ENCODE data around the gene METAP1.
"Not testable (repeated sequence)": the region's sequence is repeated elsewhere in the genome, so short reads cannot be mapped to it uniquely, and the experiment has no call there.

METAP1 gene

GRCh38 chr4:99100876-99101275 lies 105.4 kb downstream of the METAP1 start:
- TF ChIP-seq, protein P1, sequence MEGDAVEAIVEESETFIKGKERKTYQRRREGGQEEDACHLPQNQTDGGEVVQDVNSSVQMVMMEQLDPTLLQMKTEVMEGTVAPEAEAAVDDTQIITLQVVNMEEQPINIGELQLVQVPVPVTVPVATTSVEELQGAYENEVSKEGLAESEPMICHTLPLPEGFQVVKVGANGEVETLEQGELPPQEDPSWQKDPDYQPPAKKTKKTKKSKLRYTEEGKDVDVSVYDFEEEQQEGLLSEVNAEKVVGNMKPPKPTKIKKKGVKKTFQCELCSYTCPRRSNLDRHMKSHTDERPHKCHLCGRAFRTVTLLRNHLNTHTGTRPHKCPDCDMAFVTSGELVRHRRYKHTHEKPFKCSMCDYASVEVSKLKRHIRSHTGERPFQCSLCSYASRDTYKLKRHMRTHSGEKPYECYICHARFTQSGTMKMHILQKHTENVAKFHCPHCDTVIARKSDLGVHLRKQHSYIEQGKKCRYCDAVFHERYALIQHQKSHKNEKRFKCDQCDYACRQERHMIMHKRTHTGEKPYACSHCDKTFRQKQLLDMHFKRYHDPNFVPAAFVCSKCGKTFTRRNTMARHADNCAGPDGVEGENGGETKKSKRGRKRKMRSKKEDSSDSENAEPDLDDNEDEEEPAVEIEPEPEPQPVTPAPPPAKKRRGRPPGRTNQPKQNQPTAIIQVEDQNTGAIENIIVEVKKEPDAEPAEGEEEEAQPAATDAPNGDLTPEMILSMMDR (IDR thresholded peaks at IDR 0.05), result no peak
- Histone ChIP-seq H3K4me3 (no peak overlapping the region), H3K4me1 (no peaks in the 10 kb centered on the region), H3K9me3 (no peaks in the 10 kb centered on the region), H3K27ac (no peak overlapping the region), H3K27me3 (no peaks in the 10 kb centered on the region), H3K36me3 (peaks cover 0 to 6% (median 0%) of the 10 kb centered on the region in 3 donors)
- intact Hi-C loops (cut with DNase I; ENCODE audit: low total_unique reads), result no loop called here
- no peak for DNase-seq

- Histone ChIP-seq H3K27me3 (no peaks in the 10 kb centered on the region), H3K4me3 (no peak overlapping the region), H3K9me3 (no peaks in the 10 kb centered on the region), H3K4me1 (no peaks in the 10 kb centered on the region), H3K36me3 (peaks cover 0 to 6% (median 0%) of the 10 kb centered on the region in 3 donors), H3K27ac (no peak overlapping the region)
- intact Hi-C loops (cut with DNase I; ENCODE audit: low total_unique reads), result no loop called here
- no peak for DNase-seq
- TF ChIP-seq, protein P1 (IDR thresholded peaks at IDR 0.05), result no peak
Observed at GRCh38 chr4:99102634-99103033, 107.1 kb downstream of the METAP1 start.

DNA sequence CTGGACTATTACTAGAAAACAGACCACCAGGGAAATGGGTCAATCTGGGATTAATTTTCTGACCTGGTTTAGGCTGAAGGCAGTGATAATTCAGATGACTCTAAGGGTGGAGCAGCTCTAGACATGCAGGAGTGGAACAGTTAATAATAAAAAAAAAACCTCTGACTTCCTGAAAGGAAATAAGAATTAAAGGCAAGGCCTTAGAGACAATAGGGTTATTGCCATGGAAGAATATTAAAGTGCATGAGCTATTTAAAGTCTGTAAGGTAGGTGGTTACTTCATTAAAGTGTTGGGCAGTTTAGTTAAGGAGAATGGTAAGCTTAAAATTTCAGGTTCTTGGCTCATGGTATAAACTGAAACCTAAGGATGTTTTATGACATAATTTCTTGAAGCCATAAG lies 107.6 kb downstream of the METAP1 start:
- H3K36me3 ChIP-seq, result peaks cover 0 to 6% (median 0%) of the 10 kb centered on the region in 3 donors
- H3K27me3 ChIP-seq, result no peaks in the 10 kb centered on the region
- TF ChIP-seq, protein P1 (IDR thresholded peaks at IDR 0.05), result no peak
- DNase-seq, result no peak
- intact Hi-C loops (cut with DNase I; ENCODE audit: low total_unique reads), result no loop called here
- no peak overlapping the region for H3K4me3 ChIP-seq
- H3K27ac ChIP-seq, result no peak overlapping the region
- H3K9me3 ChIP-seq, result no peaks in the 10 kb centered on the region
- no peaks in the 10 kb centered on the region for H3K4me1 ChIP-seq

GRCh38 chr4:99104153-99104552 lies 108.6 kb downstream of the METAP1 start:
- Histone ChIP-seq H3K9me3 (no peaks in the 10 kb centered on the region), H3K4me1 (no peaks in the 10 kb centered on the region), H3K36me3 (peaks cover 0 to 6% (median 0%) of the 10 kb centered on the region in 3 donors), H3K4me3 (no peak overlapping the region), H3K27me3 (no peaks in the 10 kb centered on the region), H3K27ac (no peak overlapping the region)
- TF ChIP-seq, protein P1 (IDR thresholded peaks at IDR 0.05), result no peak
- DNase-seq, result no peak
- intact Hi-C loops (cut with DNase I; ENCODE audit: low total_unique reads), result no loop called here

GRCh38 chr4:99109286-99109685 lies 113.8 kb downstream of the METAP1 start:
- H3K9me3 ChIP-seq; DNase-seq; intact Hi-C loops (cut with DNase I; ENCODE audit: low total_unique reads); H3K4me1 ChIP-seq; H3K27ac ChIP-seq; H3K36me3 ChIP-seq; H3K4me3 ChIP-seq; H3K27me3 ChIP-seq: not testable (repeated sequence)

All from tibial artery (tissue), 4 donors.